K562 (cell line): Measurements from ENCODE around the gene SPATA16. TPM values are rescaled to one million over a fixed set of nuclear protein-coding genes. Genes with fewer than 3 reads are reported as not detected.

Experiments
- MCM3 ChIP-seq: fragments of 450-650 bp; IDR thresholded peaks from 2 replicates; pipeline ENCODE4 v1.6.1; 2016
- POLR2B ChIP-seq: fragments of 450-650 bp; IDR thresholded peaks from 2 replicates; pipeline ENCODE4 v1.6.1; 2018; ENCODE audit warnings: low read depth; ENCODE audit not compliant: partially characterized antibody
- ZBED1 ChIP-seq: IDR thresholded peaks from 2 replicates; pipeline ENCODE4 v1.6.1; 2014
- ZBTB7A ChIP-seq: IDR thresholded peaks from 2 replicates; pipeline ENCODE4 v1.6.1; 2011; ENCODE audit warnings: low read depth, mild to moderate bottlenecking, low read length, moderate library complexity, borderline replicate concordance; ENCODE audit not compliant: control insufficient read depth
- polyA plus RNA-seq, 8 experiments: library from polyadenylated mRNA; depleted of rRNA in 4 of 8; stranded (reverse) in 5 of 8; unstranded in 3 of 8; fragments of >200 nt; fragmentation: Nextera tagmentation in 2 of 8; fragmentation: Illumina TruSeq in 1 of 8; extraction: Ambion mirVana in 2 of 8; extraction: Trizol in 1 of 8; gene quantifications; 2 replicates each; pipeline versions ENCODE4 v1.2.1 to v1.2.3, GENCODE V29; 2011 to 2014; ENCODE audit warnings: inconsistent platforms in 1 of 8, missing spikeins in 1 of 8
- total RNA-seq, 7 experiments: library from RNA; depleted of rRNA in 6 of 7; stranded (reverse); fragments of >200 nt in 6 of 7; fragmentation: Illumina TruSeq in 2 of 7; extraction: Trizol in 2 of 7; gene quantifications; 2 replicates each; pipeline versions ENCODE4 v1.2.1 to v1.2.3, GENCODE V29; 2011 to 2021; ENCODE audit warnings: low replicate concordance in 1 of 7
- TF ChIP-seq, protein P1 (sequence below): sonication (generic); IDR thresholded peaks from 2 replicates; pipeline ENCODE4 v1.6.1; 2016
- TF ChIP-seq, protein P2 (sequence below): fragments of 250-450 bp; sonication (Bioruptor Pico); IDR thresholded peaks from 2 replicates; pipeline ENCODE4 v1.8.0; 2021; ENCODE audit warnings: mild to moderate bottlenecking, moderate library complexity
- TF ChIP-seq, protein P3 (sequence below): fragments of 450-650 bp; IDR thresholded peaks from 2 replicates; pipeline ENCODE4 v1.6.1; 2016; ENCODE audit warnings: low read depth

Gene SPATA16
- total and polyA plus RNA-seq, 9 of the 15 experiments (the other 6 are each of a cell fraction or from before 2014, with no cell fraction given), result not detected

- TF ChIP-seq, protein P1, sequence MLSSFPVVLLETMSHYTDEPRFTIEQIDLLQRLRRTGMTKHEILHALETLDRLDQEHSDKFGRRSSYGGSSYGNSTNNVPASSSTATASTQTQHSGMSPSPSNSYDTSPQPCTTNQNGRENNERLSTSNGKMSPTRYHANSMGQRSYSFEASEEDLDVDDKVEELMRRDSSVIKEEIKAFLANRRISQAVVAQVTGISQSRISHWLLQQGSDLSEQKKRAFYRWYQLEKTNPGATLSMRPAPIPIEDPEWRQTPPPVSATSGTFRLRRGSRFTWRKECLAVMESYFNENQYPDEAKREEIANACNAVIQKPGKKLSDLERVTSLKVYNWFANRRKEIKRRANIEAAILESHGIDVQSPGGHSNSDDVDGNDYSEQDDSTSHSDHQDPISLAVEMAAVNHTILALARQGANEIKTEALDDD, result no peak
- no peak for TF ChIP-seq POLR2B
- TF ChIP-seq ZBED1, result no peak
- TF ChIP-seq, protein P2, sequence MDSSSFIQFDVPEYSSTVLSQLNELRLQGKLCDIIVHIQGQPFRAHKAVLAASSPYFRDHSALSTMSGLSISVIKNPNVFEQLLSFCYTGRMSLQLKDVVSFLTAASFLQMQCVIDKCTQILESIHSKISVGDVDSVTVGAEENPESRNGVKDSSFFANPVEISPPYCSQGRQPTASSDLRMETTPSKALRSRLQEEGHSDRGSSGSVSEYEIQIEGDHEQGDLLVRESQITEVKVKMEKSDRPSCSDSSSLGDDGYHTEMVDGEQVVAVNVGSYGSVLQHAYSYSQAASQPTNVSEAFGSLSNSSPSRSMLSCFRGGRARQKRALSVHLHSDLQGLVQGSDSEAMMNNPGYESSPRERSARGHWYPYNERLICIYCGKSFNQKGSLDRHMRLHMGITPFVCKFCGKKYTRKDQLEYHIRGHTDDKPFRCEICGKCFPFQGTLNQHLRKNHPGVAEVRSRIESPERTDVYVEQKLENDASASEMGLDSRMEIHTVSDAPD, result no peak
- no peak for TF ChIP-seq MCM3
- no peak for TF ChIP-seq ZBTB7A
- TF ChIP-seq, protein P3, sequence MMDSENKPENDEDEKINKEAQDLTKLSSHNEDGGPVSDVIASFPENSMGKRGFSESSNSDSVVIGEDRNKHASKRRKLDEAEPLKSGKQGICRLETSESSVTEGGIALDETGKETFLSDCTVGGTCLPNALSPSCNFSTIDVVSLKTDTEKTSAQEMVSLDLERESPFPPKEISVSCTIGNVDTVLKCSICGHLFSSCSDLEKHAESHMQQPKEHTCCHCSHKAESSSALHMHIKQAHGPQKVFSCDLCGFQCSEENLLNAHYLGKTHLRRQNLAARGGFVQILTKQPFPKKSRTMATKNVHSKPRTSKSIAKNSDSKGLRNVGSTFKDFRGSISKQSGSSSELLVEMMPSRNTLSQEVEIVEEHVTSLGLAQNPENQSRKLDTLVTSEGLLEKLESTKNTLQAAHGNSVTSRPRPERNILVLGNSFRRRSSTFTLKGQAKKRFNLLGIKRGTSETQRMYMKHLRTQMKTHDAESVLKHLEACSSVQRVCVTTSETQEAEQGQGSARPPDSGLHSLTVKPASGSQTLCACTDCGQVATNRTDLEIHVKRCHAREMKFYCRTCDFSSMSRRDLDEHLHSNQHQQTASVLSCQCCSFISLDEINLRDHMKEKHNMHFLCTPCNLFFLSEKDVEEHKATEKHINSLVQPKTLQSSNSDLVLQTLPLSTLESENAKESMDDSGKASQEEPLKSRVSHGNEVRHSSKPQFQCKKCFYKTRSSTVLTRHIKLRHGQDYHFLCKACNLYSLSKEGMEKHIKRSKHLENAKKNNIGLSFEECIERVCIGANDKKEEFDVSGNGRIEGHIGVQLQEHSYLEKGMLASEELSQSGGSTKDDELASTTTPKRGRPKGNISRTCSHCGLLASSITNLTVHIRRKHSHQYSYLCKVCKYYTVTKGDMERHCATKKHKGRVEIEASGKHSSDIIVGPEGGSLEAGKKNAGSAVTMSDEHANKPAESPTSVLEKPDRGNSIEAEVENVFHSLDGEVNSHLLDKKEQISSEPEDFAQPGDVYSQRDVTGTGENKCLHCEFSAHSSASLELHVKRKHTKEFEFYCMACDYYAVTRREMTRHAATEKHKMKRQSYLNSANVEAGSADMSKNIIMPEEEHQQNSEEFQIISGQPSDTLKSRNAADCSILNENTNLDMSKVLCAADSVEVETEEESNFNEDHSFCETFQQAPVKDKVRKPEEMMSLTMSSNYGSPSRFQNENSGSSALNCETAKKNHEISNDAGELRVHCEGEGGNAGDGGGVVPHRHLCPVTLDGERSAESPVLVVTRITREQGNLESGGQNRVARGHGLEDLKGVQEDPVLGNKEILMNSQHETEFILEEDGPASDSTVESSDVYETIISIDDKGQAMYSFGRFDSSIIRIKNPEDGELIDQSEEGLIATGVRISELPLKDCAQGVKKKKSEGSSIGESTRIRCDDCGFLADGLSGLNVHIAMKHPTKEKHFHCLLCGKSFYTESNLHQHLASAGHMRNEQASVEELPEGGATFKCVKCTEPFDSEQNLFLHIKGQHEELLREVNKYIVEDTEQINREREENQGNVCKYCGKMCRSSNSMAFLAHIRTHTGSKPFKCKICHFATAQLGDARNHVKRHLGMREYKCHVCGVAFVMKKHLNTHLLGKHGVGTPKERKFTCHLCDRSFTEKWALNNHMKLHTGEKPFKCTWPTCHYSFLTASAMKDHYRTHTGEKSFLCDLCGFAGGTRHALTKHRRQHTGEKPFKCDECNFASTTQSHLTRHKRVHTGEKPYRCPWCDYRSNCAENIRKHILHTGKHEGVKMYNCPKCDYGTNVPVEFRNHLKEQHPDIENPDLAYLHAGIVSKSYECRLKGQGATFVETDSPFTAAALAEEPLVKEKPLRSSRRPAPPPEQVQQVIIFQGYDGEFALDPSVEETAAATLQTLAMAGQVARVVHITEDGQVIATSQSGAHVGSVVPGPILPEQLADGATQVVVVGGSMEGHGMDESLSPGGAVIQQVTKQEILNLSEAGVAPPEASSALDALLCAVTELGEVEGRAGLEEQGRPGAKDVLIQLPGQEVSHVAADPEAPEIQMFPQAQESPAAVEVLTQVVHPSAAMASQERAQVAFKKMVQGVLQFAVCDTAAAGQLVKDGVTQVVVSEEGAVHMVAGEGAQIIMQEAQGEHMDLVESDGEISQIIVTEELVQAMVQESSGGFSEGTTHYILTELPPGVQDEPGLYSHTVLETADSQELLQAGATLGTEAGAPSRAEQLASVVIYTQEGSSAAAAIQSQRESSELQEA, result no peak
Observed at GRCh38 chr3:173018758-173019157, 122.3 kb downstream of the SPATA16 start (continued).
